A549 treated with DMSO at 1 μM for 4 hours (cell line): ENCODE data around the gene GSTT2. TPM values are rescaled to one million over a fixed set of nuclear protein-coding genes. Genes with fewer than 3 reads are reported as not detected.

ENCODE experiments used
- total RNA-seq: library from RNA; stranded (reverse); fragments of 200-300 nt; extraction: Qiagen RNA extraction; gene quantifications from 5 replicates; pipeline ENCODE4 v1.2.3, GENCODE V29; 2022; ENCODE audit warnings: low read depth

GSTT2 gene
- not detected in 5 replicates for total RNA-seq

GRCh38 chr22:23979557-23980240 lies at the start of gene GSTT2:
Gene GSTT2, plus strand, starts transcription at chr22:23980134.

GRCh38 chr22:23961084-23961771 lies 18.7 kb upstream of the GSTT2 start, which contains the start of gene GSTT2B:
Gene GSTT2B, minus strand, starts transcription at chr22:23961195. Its CDS starts 64 bp downstream, at chr22:23961131.

GRCh38 chr22:23966568-23966967 lies 13.4 kb upstream of the GSTT2 start, which contains the start of gene DDTL:
Gene DDTL, plus strand, starts transcription at chr22:23966888. Its CDS starts 27 bp downstream, at chr22:23966915.

GRCh38 chr22:23974345-23974744 lies 5.6 kb upstream of the GSTT2 start, which contains the start of gene DDT:
Gene DDT, minus strand, starts transcription at chr22:23974441. Its CDS starts 27 bp downstream, at chr22:23974414.

GRCh38 chr22:24005201-24005600 lies 25.3 kb downstream of the GSTT2 start, which contains the start of gene GSTT4:
Gene GSTT4, minus strand, starts transcription at chr22:24005453. Its CDS starts 97 bp downstream, at chr22:24005356.

Other genes with a start within 250 kb of the GSTT2 start
- 0.99 to 1.3 TPM (median 1.2 TPM) in 5 replicates for gene ZNF70, start 229.0 kb upstream of the GSTT2 start, total RNA-seq
- gene VPREB3, start 225.7 kb upstream of the GSTT2 start, total RNA-seq: 0.51 to 0.87 TPM (median 0.64 TPM) in 5 replicates
- gene C22orf15, start 217.1 kb upstream of the GSTT2 start, total RNA-seq: not detected in 5 replicates
- 84.1 to 177 TPM (median 168 TPM) in 5 replicates for gene CHCHD10, start 212.2 kb upstream of the GSTT2 start, total RNA-seq
- gene MMP11, start 207.3 kb upstream of the GSTT2 start, total RNA-seq: 0.11 to 0.23 TPM (median 0.14 TPM) in 5 replicates
- 47.3 to 58.2 TPM (median 50.3 TPM) in 5 replicates for gene SMARCB1, start 193.2 kb upstream of the GSTT2 start, total RNA-seq
- 0.43 to 0.69 TPM (median 0.47 TPM) in 5 replicates for gene DERL3, start 141.1 kb upstream of the GSTT2 start, total RNA-seq
- 8.7 to 10.0 TPM (median 9.7 TPM) in 5 replicates for gene SLC2A11, start 122.3 kb upstream of the GSTT2 start, total RNA-seq
- gene MIF, start 85.8 kb upstream of the GSTT2 start, total RNA-seq: 485 to 881 TPM (median 831 TPM) in 5 replicates
- gene GSTT2B, start 18.9 kb upstream of the GSTT2 start, total RNA-seq: 0.17 to 0.54 TPM (median 0.26 TPM) in 5 replicates
- gene DDTL, start 13.2 kb upstream of the GSTT2 start, total RNA-seq: 1.6 to 1.9 TPM (median 1.7 TPM) in 5 replicates
- gene DDT, start 5.7 kb upstream of the GSTT2 start, total RNA-seq: 103 to 162 TPM (median 139 TPM) in 5 replicates
- not detected in 5 replicates for gene GSTT4, start 25.3 kb downstream of the GSTT2 start, total RNA-seq
- gene CABIN1, start 31.2 kb downstream of the GSTT2 start, total RNA-seq: 17.3 to 22.7 TPM (median 20.2 TPM) in 5 replicates
- 54.2 to 70.2 TPM (median 58.4 TPM) in 5 replicates for gene SUSD2, start 201.4 kb downstream of the GSTT2 start, total RNA-seq